ENCODE results near the gene COQ6. TPM values are rescaled to one million over a fixed set of nuclear protein-coding genes. Genes with fewer than 3 reads are reported as not detected.
"Not testable (repeated sequence)": the region's sequence is repeated elsewhere in the genome, so short reads cannot be mapped to it uniquely, and the experiment has no call there.

Gene COQ6
- 24.4 and 42.7 TPM in 2 replicates for total RNA-seq (2014; rRNA removed; shearing (Covaris generic))

- peak; percentile 96 for DNase-seq (ENCODE audit: low read depth)
Observed at GRCh38 chr14:73949752-73950734, at the start of gene COQ6, which contains the start of gene FAM161B. Gene COQ6 (plus strand): TSS chr14:73950302. CDS start chr14:73950333, 31 bp downstream. Gene FAM161B (minus strand): TSS chr14:73950094. CDS start chr14:73950026, 68 bp downstream.

GRCh38 chr14:73903028-73903427 lies 47.1 kb upstream of the COQ6 start:
- DNase-seq (ENCODE audit: low read depth) = no peak

- DNase-seq (ENCODE audit: low read depth) = no peak
Observed at GRCh38 chr14:73909681-73910080, 40.4 kb upstream of the COQ6 start.

GRCh38 chr14:73913256-73913655 lies 36.8 kb upstream of the COQ6 start:
- DNase-seq (ENCODE audit: low read depth) = no peak

- no peak for DNase-seq (ENCODE audit: low read depth)
Observed at GRCh38 chr14:73916324-73916723, 33.8 kb upstream of the COQ6 start.

GRCh38 chr14:73919457-73919856 lies 30.6 kb upstream of the COQ6 start:
- not testable (repeated sequence) for DNase-seq (ENCODE audit: low read depth)

GRCh38 chr14:73924337-73924736 lies 25.8 kb upstream of the COQ6 start:
- DNase-seq (ENCODE audit: low read depth) = no peak

- DNase-seq (ENCODE audit: low read depth) = peak; percentile 2
Observed at GRCh38 chr14:73935666-73936065, 14.4 kb upstream of the COQ6 start.

- DNase-seq (ENCODE audit: low read depth) = no peak
Observed at GRCh38 chr14:73936548-73936947, 13.6 kb upstream of the COQ6 start.

GRCh38 chr14:73937012-73937411 lies 13.1 kb upstream of the COQ6 start:
- no peak for DNase-seq (ENCODE audit: low read depth)

GRCh38 chr14:73942180-73942579 lies 7.9 kb upstream of the COQ6 start:
- DNase-seq (ENCODE audit: low read depth) = no peak

GRCh38 chr14:73943083-73943482 lies 7.0 kb upstream of the COQ6 start:
- peak; percentile 58 for DNase-seq (ENCODE audit: low read depth)

- no peak for DNase-seq (ENCODE audit: low read depth)
Observed at GRCh38 chr14:73944432-73945158, 5.5 kb upstream of the COQ6 start.

- no peak for DNase-seq (ENCODE audit: low read depth)
Observed at GRCh38 chr14:73945159-73945670, 4.9 kb upstream of the COQ6 start.

- DNase-seq (ENCODE audit: low read depth) = no peak
Observed at GRCh38 chr14:73953731-73954130, 3.6 kb downstream of the COQ6 start.

GRCh38 chr14:73955674-73956073 lies 5.6 kb downstream of the COQ6 start:
- no peak for DNase-seq (ENCODE audit: low read depth)

- DNase-seq (ENCODE audit: low read depth) = no peak
Observed at GRCh38 chr14:73958591-73958990, 8.5 kb downstream of the COQ6 start.

GRCh38 chr14:73961192-73961591 lies 11.1 kb downstream of the COQ6 start:
- no peak for DNase-seq (ENCODE audit: low read depth)

- DNase-seq (ENCODE audit: low read depth) = no peak
Observed at GRCh38 chr14:73965216-73965615, 15.1 kb downstream of the COQ6 start.

GRCh38 chr14:73968885-73969284 lies 18.8 kb downstream of the COQ6 start:
- no peak for DNase-seq (ENCODE audit: low read depth)

- DNase-seq (ENCODE audit: low read depth) = no peak
Observed at GRCh38 chr14:73973497-73973896, 23.4 kb downstream of the COQ6 start.

GRCh38 chr14:73976125-73976524 lies 26.0 kb downstream of the COQ6 start:
- DNase-seq (ENCODE audit: low read depth) = no peak

Data from RPMI7951 (cell line).